ENCODE results near the gene CALML6. TPM values are rescaled to one million over a fixed set of nuclear protein-coding genes. Genes with fewer than 3 reads are reported as not detected.

CALML6 gene, protein sequence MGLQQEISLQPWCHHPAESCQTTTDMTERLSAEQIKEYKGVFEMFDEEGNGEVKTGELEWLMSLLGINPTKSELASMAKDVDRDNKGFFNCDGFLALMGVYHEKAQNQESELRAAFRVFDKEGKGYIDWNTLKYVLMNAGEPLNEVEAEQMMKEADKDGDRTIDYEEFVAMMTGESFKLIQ
- polyA plus RNA-seq = under 1 TPM; 0.22 to 0.83 TPM

- H3K4me3 ChIP-seq (ENCODE audit: low read depth in 1 of 2, low read length in 2 of 2) = no peak within 1 kb of the TSS
- no peaks in the 10 kb centered on the region for H3K9me3 ChIP-seq (ENCODE audit: control insufficient read depth in 2 of 2, insufficient read depth in 1 of 2, low read depth in 1 of 2, low read length in 1 of 2)
- H3K36me3 ChIP-seq (ENCODE audit: control insufficient read depth in 2 of 2, insufficient read depth in 2 of 2, low read length in 1 of 2) = no peaks in the 10 kb centered on the region
- no peak within 1 kb of the TSS for H3K27ac ChIP-seq (ENCODE audit: low read depth in 2 of 2, low read length in 1 of 2)
- 77 to 78% methylated on average over 15 of the region's 15 CpGs for WGBS, 2 donors
- H3K27me3 ChIP-seq (ENCODE audit: control insufficient read depth in 1 of 2, insufficient read depth in 2 of 2, low read length in 2 of 2) = no peaks in the 10 kb centered on the region
- H3K4me1 ChIP-seq (ENCODE audit: control insufficient read depth in 2 of 2, insufficient read depth in 2 of 2, low read length in 1 of 2) = peaks cover 0 to 21% of the 10 kb centered on the region in 2 donors
Measured at GRCh38 chr1:1914971-1915692, at the start of gene CALML6. CALML6 (plus strand) TSS chr1:1915260; CDS start chr1:1915281, 21 bp downstream.

GRCh38 chr1:1867164-1867563 lies 47.9 kb upstream of the CALML6 start:
- Histone ChIP-seq H3K4me1 (ENCODE audit: control insufficient read depth in 2 of 2, insufficient read depth in 2 of 2, low read length in 1 of 2) (peaks cover under 1 to 5% of the 10 kb centered on the region in 2 donors), H3K4me3 (ENCODE audit: low read depth in 1 of 2, low read length in 2 of 2) (no peak overlapping the region), H3K36me3 (ENCODE audit: control insufficient read depth in 2 of 2, insufficient read depth in 2 of 2, low read length in 1 of 2) (no peaks in the 10 kb centered on the region), H3K27ac (ENCODE audit: low read depth in 2 of 2, low read length in 1 of 2) (no peak overlapping the region), H3K27me3 (ENCODE audit: control insufficient read depth in 1 of 2, insufficient read depth in 2 of 2, low read length in 2 of 2) (no peaks in the 10 kb centered on the region), H3K9me3 (ENCODE audit: control insufficient read depth in 2 of 2, insufficient read depth in 1 of 2, low read depth in 1 of 2, low read length in 1 of 2) (no peaks in the 10 kb centered on the region)
- 91 to 96% methylated on average over 3 of the region's 3 CpGs for WGBS, 2 donors

- Histone ChIP-seq H3K4me3 (ENCODE audit: low read depth in 1 of 2, low read length in 2 of 2) (no peak overlapping the region), H3K9me3 (ENCODE audit: control insufficient read depth in 2 of 2, insufficient read depth in 1 of 2, low read depth in 1 of 2, low read length in 1 of 2) (no peaks in the 10 kb centered on the region), H3K4me1 (ENCODE audit: control insufficient read depth in 2 of 2, insufficient read depth in 2 of 2, low read length in 1 of 2) (peaks cover 3 to 11% of the 10 kb centered on the region in 2 donors), H3K27ac (ENCODE audit: low read depth in 2 of 2, low read length in 1 of 2) (no peak overlapping the region), H3K27me3 (ENCODE audit: control insufficient read depth in 1 of 2, insufficient read depth in 2 of 2, low read length in 2 of 2) (no peaks in the 10 kb centered on the region), H3K36me3 (ENCODE audit: control insufficient read depth in 2 of 2, insufficient read depth in 2 of 2, low read length in 1 of 2) (no peaks in the 10 kb centered on the region)
- 61 to 62% methylated on average over 4 of the region's 4 CpGs for WGBS, 2 donors
Measured at GRCh38 chr1:1869469-1869868, 45.6 kb upstream of the CALML6 start.

DNA sequence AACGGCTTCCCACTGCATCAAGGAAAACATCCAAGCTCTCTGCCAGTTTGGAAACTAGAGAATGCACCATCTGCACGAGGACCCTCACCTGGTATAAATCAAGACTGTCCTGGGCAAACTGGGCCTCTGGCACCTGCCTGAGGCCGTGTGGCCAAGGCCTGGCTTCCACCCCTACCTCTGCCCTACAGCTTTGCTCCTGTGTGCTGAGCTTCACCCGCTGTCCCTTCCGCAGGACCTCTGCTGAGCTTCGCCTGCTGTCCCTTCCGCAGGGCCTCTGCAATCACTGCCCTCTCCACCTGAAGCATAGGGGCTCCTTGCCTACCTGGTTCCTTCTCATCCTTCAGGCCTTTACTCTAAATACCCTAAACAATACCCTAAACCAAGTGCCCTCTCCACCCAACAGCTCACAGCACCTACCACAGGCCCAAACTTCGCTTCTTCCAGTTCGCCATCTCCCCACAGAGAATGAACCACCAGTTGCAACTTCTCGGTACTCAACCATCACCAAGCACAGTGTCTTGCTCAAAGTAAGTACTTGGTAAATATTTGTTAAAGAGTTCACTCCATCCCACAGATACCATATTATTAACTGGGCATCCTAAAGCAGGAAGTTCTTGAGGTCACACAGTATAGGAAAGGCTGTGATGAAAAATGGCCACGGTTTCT lies 42.6 kb upstream of the CALML6 start:
- H3K9me3 ChIP-seq (ENCODE audit: control insufficient read depth in 2 of 2, insufficient read depth in 1 of 2, low read depth in 1 of 2, low read length in 1 of 2) = no peaks in the 10 kb centered on the region
- H3K36me3 ChIP-seq (ENCODE audit: control insufficient read depth in 2 of 2, insufficient read depth in 2 of 2, low read length in 1 of 2) = peaks cover 0 to 6% of the 10 kb centered on the region in 2 donors
- WGBS, 2 donors = 84 to 85% methylated on average over 11 of the region's 11 CpGs
- no peak overlapping the region for H3K27ac ChIP-seq (ENCODE audit: low read depth in 2 of 2, low read length in 1 of 2)
- H3K4me3 ChIP-seq (ENCODE audit: low read depth in 1 of 2, low read length in 2 of 2) = no peak overlapping the region
- H3K27me3 ChIP-seq (ENCODE audit: control insufficient read depth in 1 of 2, insufficient read depth in 2 of 2, low read length in 2 of 2) = no peaks in the 10 kb centered on the region
- peaks cover 3 to 15% of the 10 kb centered on the region in 2 donors for H3K4me1 ChIP-seq (ENCODE audit: control insufficient read depth in 2 of 2, insufficient read depth in 2 of 2, low read length in 1 of 2)

GRCh38 chr1:1873186-1873585 lies 41.9 kb upstream of the CALML6 start:
- H3K36me3 ChIP-seq (ENCODE audit: control insufficient read depth in 2 of 2, insufficient read depth in 2 of 2, low read length in 1 of 2) = peaks cover 0 to 6% of the 10 kb centered on the region in 2 donors
- H3K4me1 ChIP-seq (ENCODE audit: control insufficient read depth in 2 of 2, insufficient read depth in 2 of 2, low read length in 1 of 2) = peaks cover 3 to 19% of the 10 kb centered on the region in 2 donors
- H3K4me3 ChIP-seq (ENCODE audit: low read depth in 1 of 2, low read length in 2 of 2) = no peak overlapping the region
- H3K27me3 ChIP-seq (ENCODE audit: control insufficient read depth in 1 of 2, insufficient read depth in 2 of 2, low read length in 2 of 2) = no peaks in the 10 kb centered on the region
- no peaks in the 10 kb centered on the region for H3K9me3 ChIP-seq (ENCODE audit: control insufficient read depth in 2 of 2, insufficient read depth in 1 of 2, low read depth in 1 of 2, low read length in 1 of 2)
- no peak overlapping the region for H3K27ac ChIP-seq (ENCODE audit: low read depth in 2 of 2, low read length in 1 of 2)
- WGBS, 2 donors = 54 to 56% methylated on average over 2 of the region's 2 CpGs

DNA sequence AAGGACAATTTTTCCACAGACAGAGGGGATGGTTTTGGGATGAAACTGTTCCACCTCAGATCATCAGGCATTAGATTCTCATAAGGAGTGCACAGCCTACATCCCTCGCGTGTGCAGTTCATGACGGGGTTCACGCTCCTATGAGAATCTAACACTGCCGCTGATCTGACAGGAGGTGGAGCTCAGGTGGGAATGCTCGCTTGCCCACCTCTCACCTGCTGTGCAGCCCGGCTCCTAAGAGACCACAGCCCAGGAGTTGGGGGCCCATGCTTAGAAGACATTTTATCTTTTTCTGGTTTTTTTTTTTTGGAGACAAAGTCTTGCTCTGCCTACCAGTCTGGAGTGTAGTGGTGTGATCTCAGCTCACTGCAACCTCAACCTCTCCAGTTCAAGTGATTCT lies 40.2 kb upstream of the CALML6 start:
- Histone ChIP-seq H3K9me3 (ENCODE audit: control insufficient read depth in 2 of 2, insufficient read depth in 1 of 2, low read depth in 1 of 2, low read length in 1 of 2) (no peaks in the 10 kb centered on the region), H3K27me3 (ENCODE audit: control insufficient read depth in 1 of 2, insufficient read depth in 2 of 2, low read length in 2 of 2) (no peaks in the 10 kb centered on the region), H3K4me3 (ENCODE audit: low read depth in 1 of 2, low read length in 2 of 2) (no peak overlapping the region), H3K4me1 (ENCODE audit: control insufficient read depth in 2 of 2, insufficient read depth in 2 of 2, low read length in 1 of 2) (peaks cover 6 to 25% of the 10 kb centered on the region in 2 donors), H3K36me3 (ENCODE audit: control insufficient read depth in 2 of 2, insufficient read depth in 2 of 2, low read length in 1 of 2) (peaks cover 0 to 6% of the 10 kb centered on the region in 2 donors), H3K27ac (ENCODE audit: low read depth in 2 of 2, low read length in 1 of 2) (no peak overlapping the region)
- 94 to 96% methylated on average over 7 of the region's 7 CpGs for WGBS, 2 donors

GRCh38 chr1:1875932-1876331 lies 39.1 kb upstream of the CALML6 start:
- no peaks in the 10 kb centered on the region for H3K9me3 ChIP-seq (ENCODE audit: control insufficient read depth in 2 of 2, insufficient read depth in 1 of 2, low read depth in 1 of 2, low read length in 1 of 2)

DNA sequence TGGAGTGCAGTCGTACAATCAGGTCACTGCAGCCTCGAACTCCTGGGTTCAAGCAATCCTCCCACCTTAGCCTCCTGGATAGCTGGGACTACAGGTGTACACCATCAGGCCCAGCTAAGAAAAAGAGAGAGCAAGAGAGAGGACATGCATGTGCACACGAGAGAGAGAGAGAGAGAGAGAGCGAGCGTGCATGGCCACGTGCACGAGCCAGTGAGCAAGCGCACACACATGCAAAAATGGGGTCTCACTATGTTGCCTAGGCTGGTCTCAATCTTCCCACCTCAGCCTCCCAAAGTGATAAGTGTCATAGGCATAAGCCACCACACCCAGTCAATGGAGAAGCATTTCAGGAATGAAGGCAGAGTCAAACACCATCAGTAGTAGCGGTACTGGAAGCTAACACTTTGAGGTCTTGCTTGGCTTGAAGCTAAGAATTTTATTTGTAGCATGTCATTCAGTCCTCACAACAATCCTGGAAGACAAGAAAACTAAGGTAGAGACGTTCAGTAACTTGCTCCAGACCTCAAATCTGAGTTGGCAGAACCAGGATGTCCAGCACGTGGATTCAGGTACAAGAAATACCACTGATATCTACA lies 38.6 kb upstream of the CALML6 start:
- Histone ChIP-seq H3K4me1 (ENCODE audit: control insufficient read depth in 2 of 2, insufficient read depth in 2 of 2, low read length in 1 of 2) (peaks cover 6 to 25% of the 10 kb centered on the region in 2 donors), H3K27ac (ENCODE audit: low read depth in 2 of 2, low read length in 1 of 2) (no peak overlapping the region), H3K4me3 (ENCODE audit: low read depth in 1 of 2, low read length in 2 of 2) (no peak overlapping the region), H3K36me3 (ENCODE audit: control insufficient read depth in 2 of 2, insufficient read depth in 2 of 2, low read length in 1 of 2) (peaks cover 0 to 6% of the 10 kb centered on the region in 2 donors), H3K9me3 (ENCODE audit: control insufficient read depth in 2 of 2, insufficient read depth in 1 of 2, low read depth in 1 of 2, low read length in 1 of 2) (no peaks in the 10 kb centered on the region), H3K27me3 (ENCODE audit: control insufficient read depth in 1 of 2, insufficient read depth in 2 of 2, low read length in 2 of 2) (no peaks in the 10 kb centered on the region)
- 83 to 85% methylated on average over 11 of the region's 11 CpGs for WGBS, 2 donors

More at GRCh38 chr1:1875932-1876331, 39.1 kb upstream of the CALML6 start:
- WGBS, 2 donors = 73 to 76% methylated on average over 1 of the region's 1 CpG
- Histone ChIP-seq H3K4me3 (ENCODE audit: low read depth in 1 of 2, low read length in 2 of 2) (no peak overlapping the region), H3K36me3 (ENCODE audit: control insufficient read depth in 2 of 2, insufficient read depth in 2 of 2, low read length in 1 of 2) (peaks cover 0 to 6% of the 10 kb centered on the region in 2 donors), H3K4me1 (ENCODE audit: control insufficient read depth in 2 of 2, insufficient read depth in 2 of 2, low read length in 1 of 2) (peaks cover 6 to 25% of the 10 kb centered on the region in 2 donors), H3K27ac (ENCODE audit: low read depth in 2 of 2, low read length in 1 of 2) (no peak overlapping the region), H3K27me3 (ENCODE audit: control insufficient read depth in 1 of 2, insufficient read depth in 2 of 2, low read length in 2 of 2) (no peaks in the 10 kb centered on the region)

DNA sequence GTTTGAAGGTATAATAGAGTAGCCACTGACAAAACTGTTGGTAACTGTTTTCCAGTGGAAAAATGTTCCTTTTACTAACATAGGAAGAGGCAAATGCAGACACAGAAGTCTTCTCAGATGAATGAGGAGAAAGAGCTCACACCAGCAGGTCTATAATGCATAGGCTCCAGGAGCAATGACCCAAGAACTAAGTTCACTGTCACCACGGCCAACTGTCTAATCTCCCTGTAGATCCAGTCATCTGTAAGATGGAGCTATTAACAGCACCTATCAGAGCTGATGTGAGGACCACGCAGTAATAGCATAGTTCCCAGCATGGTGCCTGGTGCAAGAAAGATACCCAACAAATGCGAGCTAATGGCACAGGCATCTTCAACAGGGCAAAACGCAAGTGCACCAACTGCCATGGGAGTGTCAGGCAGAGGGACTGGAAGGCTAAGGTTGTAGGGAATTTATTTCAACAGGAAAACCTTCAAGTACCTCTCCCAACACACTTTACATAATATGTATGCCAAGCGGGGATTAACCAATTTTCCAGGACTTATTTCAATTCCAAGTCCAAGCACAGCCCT lies 37.1 kb upstream of the CALML6 start:
- no peak overlapping the region for H3K27ac ChIP-seq (ENCODE audit: low read depth in 2 of 2, low read length in 1 of 2)
- H3K27me3 ChIP-seq (ENCODE audit: control insufficient read depth in 1 of 2, insufficient read depth in 2 of 2, low read length in 2 of 2) = no peaks in the 10 kb centered on the region
- 82 to 86% methylated on average over 5 of the region's 5 CpGs for WGBS, 2 donors
- no peak overlapping the region for H3K4me3 ChIP-seq (ENCODE audit: low read depth in 1 of 2, low read length in 2 of 2)
- peaks cover 6 to 25% of the 10 kb centered on the region in 2 donors for H3K4me1 ChIP-seq (ENCODE audit: control insufficient read depth in 2 of 2, insufficient read depth in 2 of 2, low read length in 1 of 2)
- peaks cover 0 to 6% of the 10 kb centered on the region in 2 donors for H3K36me3 ChIP-seq (ENCODE audit: control insufficient read depth in 2 of 2, insufficient read depth in 2 of 2, low read length in 1 of 2)
- no peaks in the 10 kb centered on the region for H3K9me3 ChIP-seq (ENCODE audit: control insufficient read depth in 2 of 2, insufficient read depth in 1 of 2, low read depth in 1 of 2, low read length in 1 of 2)
